OCI-LY7 (cell line): Measurements from ENCODE around the gene S100B. TPM values are rescaled to one million over a fixed set of nuclear protein-coding genes. Genes with fewer than 3 reads are reported as not detected.

ENCODE experiments used
- BruUV-seq: library from RNA; stranded (reverse); fragments of 400-500 nt; replicated peaks from 2 replicates; lab custom pipeline; 2021; lab: Mats Ljungman, UMichigan
- CTCF ChIA-PET: fragments of 300-600 bp; sonication (Branson Sonifier 250); formaldehyde crosslinking; loops from one replicate; lab custom pipeline; 2022; ENCODE audit warnings: antibody characterized with exemption; ENCODE audit not compliant: unreplicated experiment; lab: Charles Lee
- POLR2A ChIA-PET: fragments of 300-600 bp; sonication (Branson Sonifier 250); formaldehyde crosslinking; loops from one replicate; lab custom pipeline; 2022; ENCODE audit warnings: antibody characterized with exemption; lab: Charles Lee
- DNase-seq: peaks from one replicate; pipeline ENCODE4 v3.0.0-alpha.2; 2015; ENCODE audit warnings: low spot score
- H2AFZ ChIP-seq: fragments of 200-600 bp; sonication (generic), shearing (Covaris generic); 2 replicates; pipeline ENCODE4 v1.6.1; 2014; ENCODE audit warnings: mild to moderate bottlenecking, antibody characterized with exemption, low read length, moderate library complexity
- H3K27ac ChIP-seq: fragments of 200-600 bp; sonication (generic); 2 replicates; pipeline ENCODE4 v1.5.1; 2014; ENCODE audit warnings: mixed run types, low read depth, mild to moderate bottlenecking, moderate library complexity, low read length, inconsistent platforms; ENCODE audit not compliant: poor library complexity, severe bottlenecking
- H3K36me3 ChIP-seq: fragments of 200-600 bp; sonication (generic); 2 replicates; pipeline ENCODE4 v1.6.1; 2014; ENCODE audit warnings: mild to moderate bottlenecking, antibody characterized with exemption, low read length, moderate library complexity, mixed read lengths; ENCODE audit not compliant: insufficient read depth
- H3K4me1 ChIP-seq: fragments of 200-600 bp; sonication (generic); 2 replicates; pipeline ENCODE4 v1.5.1; 2014; ENCODE audit warnings: mild to moderate bottlenecking, low read length; ENCODE audit not compliant: insufficient read depth, poor library complexity, severe bottlenecking
- H3K4me2 ChIP-seq: fragments of 200-600 bp; sonication (generic); 2 replicates; pipeline ENCODE4 v1.6.1; 2014; ENCODE audit warnings: mild to moderate bottlenecking, low read length
- H3K4me3 ChIP-seq: fragments of 200-600 bp; sonication (generic); 2 replicates; pipeline ENCODE4 v1.5.1; 2014; ENCODE audit warnings: mild to moderate bottlenecking, low read depth, low read length; ENCODE audit not compliant: poor library complexity, severe bottlenecking
- H3K79me2 ChIP-seq: fragments of 200-600 bp; sonication (generic); 2 replicates; pipeline ENCODE4 v1.6.1; 2016; ENCODE audit warnings: low read depth, mild to moderate bottlenecking, low read length, moderate library complexity, mixed read lengths; ENCODE audit not compliant: insufficient read depth
- H3K9me2 ChIP-seq: fragments of 200-600 bp; sonication (generic); 2 replicates; pipeline ENCODE4 v1.6.1; 2016; ENCODE audit warnings: mild to moderate bottlenecking, low read length, mixed read lengths; ENCODE audit not compliant: insufficient read depth
- H3K9me3 ChIP-seq: fragments of 200-600 bp; sonication (generic); 2 replicates; pipeline ENCODE4 v1.6.1; 2014; ENCODE audit warnings: mild to moderate bottlenecking, mixed run types, low read length, mixed read lengths
- H4K20me1 ChIP-seq: fragments of 200-600 bp; sonication (generic); 2 replicates; pipeline ENCODE4 v1.6.1; 2014; ENCODE audit warnings: mild to moderate bottlenecking, antibody characterized with exemption, low read length, moderate library complexity, mixed read lengths; ENCODE audit not compliant: insufficient read depth
- EZH2phosphoT487 ChIP-seq: fragments of 200-600 bp; sonication (generic); IDR thresholded peaks from 2 replicates; pipeline ENCODE4 v1.6.1; 2018; ENCODE audit warnings: low read depth, borderline replicate concordance, mild to moderate bottlenecking, mixed run types, antibody characterized with exemption, low read length, moderate library complexity, mixed read lengths
- intact Hi-C: fragments of 100-400 bp; cut with micrococcal nuclease; formaldehyde crosslinking; loops from one replicate; pipeline ENCODE4 v1.10.0; 2022; ENCODE audit not compliant: unreplicated experiment
- total RNA-seq, 2 experiments: library from RNA; depleted of rRNA in 1 of 2; stranded (reverse); fragments of >200 nt in 1 of 2; shearing (Covaris generic) in 1 of 2; gene quantifications; 2 replicates each; pipeline ENCODE4 v1.2.3, GENCODE V29; 2014 to 2022
- TF ChIP-seq, protein P1 (sequence below): fragments of 200-600 bp; sonication (generic); conservative IDR thresholded peaks from 2 replicates; pipeline ENCODE4 v1.5.1; 2014; ENCODE audit warnings: mild to moderate bottlenecking, antibody characterized with exemption, low read length, moderate library complexity, mixed read lengths

S100B gene
- total RNA-seq, 2 experiments from 2014 or later = not detected

DNA sequence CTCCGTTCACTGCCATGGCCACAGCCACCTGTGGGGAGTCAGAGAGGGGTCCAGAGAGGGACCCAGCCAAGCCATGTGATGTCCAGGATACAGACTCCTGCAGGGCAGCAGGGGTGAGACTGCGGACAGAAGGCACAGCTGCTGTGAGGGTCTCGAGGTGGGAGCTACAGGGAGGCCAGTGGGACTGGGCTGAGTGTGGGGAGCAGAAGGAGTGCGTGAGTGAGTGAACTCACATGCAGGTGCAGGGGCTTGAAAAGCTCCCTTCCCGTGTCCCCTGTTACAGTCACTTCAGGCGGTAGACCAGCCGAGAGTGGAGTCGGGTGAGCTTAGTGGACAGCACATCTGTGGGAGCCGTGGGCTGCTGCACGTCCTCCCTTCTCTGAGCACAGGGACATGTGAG lies 42.4 kb downstream of the S100B start:
- Histone ChIP-seq H3K9me2 (no peaks in the 10 kb centered on the region), H4K20me1 (no peaks in the 10 kb centered on the region), H3K27ac (no peak overlapping the region), H3K4me1 (peaks cover 29% of the 10 kb centered on the region), H3K4me3 (no peak overlapping the region), H2AFZ (no peak overlapping the region), H3K36me3 (peaks cover 33% of the 10 kb centered on the region), H3K4me2 (no peak overlapping the region), H3K9me3 (no peaks in the 10 kb centered on the region), H3K79me2 (no peaks in the 10 kb centered on the region)
- BruUV-seq = no TSS peak
- intact Hi-C loops = no loop called here
- POLR2A ChIA-PET = no interaction called here
- CTCF ChIA-PET = no interaction called here
- TF ChIP-seq EZH2phosphoT487 = no peak
- TF ChIP-seq, protein P1, sequence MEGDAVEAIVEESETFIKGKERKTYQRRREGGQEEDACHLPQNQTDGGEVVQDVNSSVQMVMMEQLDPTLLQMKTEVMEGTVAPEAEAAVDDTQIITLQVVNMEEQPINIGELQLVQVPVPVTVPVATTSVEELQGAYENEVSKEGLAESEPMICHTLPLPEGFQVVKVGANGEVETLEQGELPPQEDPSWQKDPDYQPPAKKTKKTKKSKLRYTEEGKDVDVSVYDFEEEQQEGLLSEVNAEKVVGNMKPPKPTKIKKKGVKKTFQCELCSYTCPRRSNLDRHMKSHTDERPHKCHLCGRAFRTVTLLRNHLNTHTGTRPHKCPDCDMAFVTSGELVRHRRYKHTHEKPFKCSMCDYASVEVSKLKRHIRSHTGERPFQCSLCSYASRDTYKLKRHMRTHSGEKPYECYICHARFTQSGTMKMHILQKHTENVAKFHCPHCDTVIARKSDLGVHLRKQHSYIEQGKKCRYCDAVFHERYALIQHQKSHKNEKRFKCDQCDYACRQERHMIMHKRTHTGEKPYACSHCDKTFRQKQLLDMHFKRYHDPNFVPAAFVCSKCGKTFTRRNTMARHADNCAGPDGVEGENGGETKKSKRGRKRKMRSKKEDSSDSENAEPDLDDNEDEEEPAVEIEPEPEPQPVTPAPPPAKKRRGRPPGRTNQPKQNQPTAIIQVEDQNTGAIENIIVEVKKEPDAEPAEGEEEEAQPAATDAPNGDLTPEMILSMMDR = no peak
- DNase-seq = no peak

DNA sequence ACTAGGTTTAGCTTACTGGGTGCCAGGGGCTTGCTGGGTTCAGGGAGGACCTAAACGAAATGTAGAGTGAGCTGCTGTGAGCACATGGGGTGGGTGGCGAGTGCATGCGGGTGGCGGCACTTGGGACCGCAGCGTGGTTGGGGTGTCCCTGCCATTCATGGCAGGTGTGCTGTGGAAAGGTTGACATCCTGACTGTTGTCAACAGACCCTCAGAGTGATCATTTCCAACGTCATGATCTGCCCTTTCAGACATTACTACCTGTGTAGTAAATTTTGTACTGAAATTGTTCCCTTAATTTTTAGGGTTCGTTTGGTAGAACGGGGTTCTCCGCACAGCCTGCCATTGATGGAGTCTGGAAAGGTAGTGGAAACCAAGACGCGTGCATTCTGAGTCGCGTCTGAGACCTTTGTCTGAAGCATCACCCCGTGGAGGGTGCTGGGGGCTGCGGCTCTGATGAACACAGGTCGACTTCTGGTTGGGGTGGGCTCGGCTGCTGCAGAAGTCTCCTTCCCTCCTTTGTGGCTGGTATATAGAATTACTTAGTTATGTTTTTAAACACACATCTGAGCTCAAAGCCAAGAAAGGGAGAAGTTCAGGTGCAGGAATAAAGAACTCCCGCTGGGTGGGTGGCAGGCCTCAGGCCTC lies 43.3 kb downstream of the S100B start:
- no TSS peak for BruUV-seq
- no peak overlapping the region for H2AFZ ChIP-seq
- peaks cover 29% of the 10 kb centered on the region for H3K4me1 ChIP-seq
- no peaks in the 10 kb centered on the region for H3K79me2 ChIP-seq
- no peak overlapping the region for H3K4me2 ChIP-seq
- ChIA-PET CTCF (no interaction called here), POLR2A (interaction anchor here (0.6 to 1.2 kb wide), 2 partner anchors 9 to 73 kb away, joined by 3 to 11 read pairs; partner anchors contain the start of gene PRMT2)
- no peaks in the 10 kb centered on the region for H3K9me2 ChIP-seq
- intact Hi-C loops = no loop called here
- H3K36me3 ChIP-seq = peaks cover 25% of the 10 kb centered on the region; the same call in 1 of the 2 replicates
- no peak overlapping the region for H3K4me3 ChIP-seq
- no peaks in the 10 kb centered on the region for H4K20me1 ChIP-seq
- no peak overlapping the region for H3K27ac ChIP-seq
- no peak for TF ChIP-seq EZH2phosphoT487
- TF ChIP-seq, protein P1 = no peak
- no peaks in the 10 kb centered on the region for H3K9me3 ChIP-seq
- no peak for DNase-seq
